Measurements from ENCODE around the gene STXBP2.

The STXBP2 gene

DNA sequence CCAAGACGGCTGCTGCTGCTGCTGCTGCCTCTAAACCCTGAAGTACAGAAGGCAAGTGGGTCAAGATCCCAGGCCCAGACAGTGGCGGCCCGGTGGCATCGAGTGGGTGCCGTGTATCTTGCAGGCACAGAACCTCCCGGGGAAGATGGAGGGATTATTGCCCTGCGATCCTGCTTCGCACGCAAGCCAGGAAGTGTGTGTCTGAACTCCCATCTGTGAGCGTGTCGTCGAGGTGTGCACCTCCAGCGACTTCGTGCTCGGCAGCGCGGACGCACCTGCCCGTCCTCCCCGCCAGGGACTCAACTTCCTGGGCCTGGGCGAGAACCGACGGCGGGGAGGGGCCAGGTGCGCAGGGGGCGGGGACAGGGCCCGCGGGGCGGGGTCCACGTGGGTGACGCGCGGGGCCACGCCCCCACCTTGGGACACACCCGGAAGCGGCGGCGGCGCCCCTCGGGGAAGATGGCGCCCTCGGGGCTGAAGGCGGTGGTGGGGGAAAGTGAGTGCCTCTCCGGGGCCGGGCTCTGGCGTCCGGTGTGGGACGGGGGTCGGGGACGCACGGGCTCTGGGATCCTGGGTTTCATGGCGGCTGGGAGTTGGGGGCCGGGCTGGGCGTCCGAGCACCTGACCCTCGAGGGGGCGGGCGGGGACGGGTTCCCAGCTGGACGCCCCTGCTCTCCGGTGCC is at the start of gene STXBP2:
Gene STXBP2, plus strand, starts transcription at position 420 of the 683 bp plus-strand sequence. Its CDS starts 40 bp downstream, at position 460.
- peak; percentile 94 for DNase-seq (ENCODE audit: low read depth in 2 of 2)

DNA sequence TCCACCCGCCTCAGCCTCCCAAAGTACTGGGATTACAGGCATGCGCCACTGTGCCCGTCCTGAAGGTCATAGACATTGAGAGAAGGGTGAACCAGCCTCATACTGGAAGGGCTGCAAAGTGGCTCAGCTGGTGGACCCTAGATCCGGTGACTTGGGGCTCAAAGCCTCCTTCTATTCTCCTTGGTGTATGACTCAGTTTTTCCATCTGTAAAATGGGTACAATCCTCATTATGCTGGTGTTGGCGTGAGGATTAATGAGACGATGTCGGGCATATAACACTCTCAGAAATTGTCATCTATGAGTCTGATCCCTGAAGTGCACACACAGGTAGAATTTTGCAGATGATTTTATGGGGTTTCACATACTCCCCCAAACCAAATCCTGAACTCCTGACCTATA is 47.1 kb upstream of the STXBP2 start:
- no peak for DNase-seq (ENCODE audit: low read depth in 2 of 2)

DNA sequence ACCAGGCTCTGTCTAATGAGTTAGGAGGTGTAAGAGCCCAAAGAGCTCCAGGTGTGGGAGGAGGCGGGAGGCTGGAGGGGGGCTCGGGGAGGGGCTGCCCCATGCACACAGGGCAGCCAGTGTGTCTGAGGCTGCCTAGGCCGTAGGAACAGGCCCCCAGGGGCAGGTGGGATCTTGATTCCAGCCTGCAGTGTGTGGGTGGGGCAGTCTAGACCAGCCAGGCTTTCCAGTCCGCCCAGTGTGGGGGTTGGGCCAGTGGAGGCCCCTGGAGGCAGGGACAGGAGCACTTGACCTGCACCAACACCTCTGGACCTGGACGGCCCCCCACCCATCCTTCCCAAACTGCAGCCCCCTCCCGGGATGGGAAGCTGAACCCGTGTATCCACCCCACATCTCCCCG is 46.7 kb upstream of the STXBP2 start:
- DNase-seq (ENCODE audit: low read depth in 2 of 2), result no peak

DNA sequence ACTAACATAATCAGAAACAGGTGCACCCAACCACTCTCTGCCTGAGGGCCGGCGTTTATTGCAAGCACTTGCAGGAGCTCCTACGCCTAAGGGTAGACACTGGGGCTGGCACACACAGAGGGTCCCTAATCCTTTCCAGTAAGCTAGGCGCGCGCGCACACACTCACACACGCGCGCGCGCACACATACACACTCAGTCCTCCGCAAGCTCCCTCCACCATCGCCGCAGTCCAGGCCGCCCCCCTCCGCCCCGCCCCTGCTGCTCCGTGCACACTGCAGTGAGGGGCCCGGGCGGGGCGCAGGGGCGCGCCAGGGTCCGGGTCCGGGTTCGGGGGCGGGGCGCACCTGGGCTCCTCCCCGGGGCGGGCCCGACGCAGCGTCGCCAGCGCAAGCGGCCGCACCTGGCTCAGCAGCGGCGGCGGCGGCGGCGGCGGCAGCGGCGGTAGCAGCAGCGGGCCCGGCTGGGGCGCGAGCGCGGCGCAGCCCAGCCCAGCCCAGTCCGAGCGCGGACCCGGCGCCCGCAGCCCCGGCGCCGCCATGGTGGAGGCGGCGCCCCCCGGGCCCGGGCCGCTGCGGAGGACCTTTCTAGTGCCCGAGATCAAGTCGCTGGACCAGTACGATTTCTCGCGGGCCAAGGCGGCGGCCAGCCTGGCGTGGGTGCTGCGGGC is 41.3 kb upstream of the STXBP2 start, which contains the start of gene CAMSAP3:
Gene CAMSAP3, plus strand, starts transcription at position 398 of the 668 bp plus-strand sequence. Its CDS starts 140 bp downstream, at position 538.
- DNase-seq (ENCODE audit: low read depth in 2 of 2), result peak; percentile 21 to 51

DNA sequence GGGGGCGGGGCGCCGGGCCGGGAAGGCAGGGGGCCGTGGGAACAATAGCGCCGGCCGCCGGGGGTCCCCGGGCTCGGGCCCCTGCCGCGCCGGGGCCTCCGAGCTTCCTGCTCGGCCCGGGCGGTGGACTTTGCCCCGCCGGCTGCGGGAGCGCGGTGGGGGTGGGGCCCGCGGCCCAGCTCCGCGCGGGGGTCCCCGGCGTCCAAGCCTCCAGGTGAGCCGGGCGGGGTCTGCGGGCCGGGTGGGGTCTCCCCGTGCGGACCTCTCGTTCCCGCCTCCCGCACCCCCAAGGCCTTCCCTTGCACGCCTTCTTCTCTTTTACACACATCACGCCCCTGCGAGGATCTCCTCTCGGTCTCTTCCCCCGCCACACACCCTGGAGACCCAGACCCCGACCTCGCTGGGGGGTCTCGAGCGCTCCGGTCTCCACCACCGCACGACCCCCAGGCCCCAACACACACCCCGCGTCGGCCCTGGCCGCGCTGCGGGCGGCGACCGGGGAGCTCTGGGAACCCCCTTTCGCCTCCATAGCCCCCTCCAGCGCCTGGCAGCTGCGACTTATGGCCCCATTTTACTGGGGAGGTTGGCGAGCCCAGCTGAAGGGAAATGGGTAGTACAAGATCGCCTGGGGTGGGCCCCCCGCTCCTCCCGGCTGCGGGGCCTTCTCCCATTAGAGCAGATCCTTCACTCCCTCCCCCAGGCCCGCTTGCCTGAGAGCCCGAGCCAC is 40.5 kb upstream of the STXBP2 start:
- no peak for DNase-seq (ENCODE audit: low read depth in 2 of 2)

GRCh38 chr19:7597689-7598088 is 39.2 kb upstream of the STXBP2 start:
- DNase-seq (ENCODE audit: low read depth in 2 of 2), result no peak

DNA sequence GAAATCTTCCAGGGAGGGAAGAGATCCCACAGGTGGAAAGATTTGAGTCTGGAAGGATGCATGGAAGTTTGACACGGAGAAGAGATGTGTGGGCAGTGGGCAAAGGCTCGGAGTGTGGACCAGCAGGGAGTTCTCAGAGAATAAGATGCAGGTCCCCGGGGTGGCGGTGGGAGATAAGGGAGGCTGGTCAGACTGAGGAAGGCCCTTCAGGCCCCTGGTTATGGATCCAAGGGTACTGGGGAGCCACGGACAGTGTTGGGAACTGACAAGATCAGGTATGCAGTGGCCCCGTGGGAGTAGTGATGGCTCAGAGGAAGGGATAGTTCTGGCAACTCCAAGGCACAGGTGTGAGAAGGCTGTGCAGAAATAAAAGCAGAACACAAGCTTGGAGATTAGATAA is 38.7 kb upstream of the STXBP2 start:
- no peak for DNase-seq (ENCODE audit: low read depth in 2 of 2)

DNA sequence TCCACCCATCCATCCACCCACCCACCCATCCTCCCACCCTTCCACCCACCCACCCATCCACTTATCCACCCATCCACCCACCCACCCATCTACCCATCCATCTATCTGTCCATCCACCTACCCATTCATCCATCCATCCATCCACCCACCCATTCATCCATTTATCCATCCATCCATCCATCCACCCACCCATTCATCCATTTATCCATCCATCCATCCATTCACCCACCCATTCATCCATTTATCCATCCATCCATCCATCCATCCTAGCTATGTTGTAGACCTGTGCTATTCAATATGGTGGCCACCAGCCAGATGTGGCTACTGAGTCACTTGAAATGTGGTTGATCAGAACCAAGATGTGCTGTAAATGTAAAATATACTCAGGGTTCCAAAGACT is 36.2 kb upstream of the STXBP2 start:
- no peak for DNase-seq (ENCODE audit: low read depth in 2 of 2)

- DNase-seq (ENCODE audit: low read depth in 2 of 2), result no peak
Measured at GRCh38 chr19:7602240-7602934, 34.5 kb upstream of the STXBP2 start.

- no peak for DNase-seq (ENCODE audit: low read depth in 2 of 2)
Measured at GRCh38 chr19:7602935-7603497, 33.9 kb upstream of the STXBP2 start.

- DNase-seq (ENCODE audit: low read depth in 2 of 2), result no peak
Measured at GRCh38 chr19:7603919-7604318, 33.0 kb upstream of the STXBP2 start.

- DNase-seq (ENCODE audit: low read depth in 2 of 2), result no peak
Measured at GRCh38 chr19:7605490-7606222, 31.3 kb upstream of the STXBP2 start.

DNA sequence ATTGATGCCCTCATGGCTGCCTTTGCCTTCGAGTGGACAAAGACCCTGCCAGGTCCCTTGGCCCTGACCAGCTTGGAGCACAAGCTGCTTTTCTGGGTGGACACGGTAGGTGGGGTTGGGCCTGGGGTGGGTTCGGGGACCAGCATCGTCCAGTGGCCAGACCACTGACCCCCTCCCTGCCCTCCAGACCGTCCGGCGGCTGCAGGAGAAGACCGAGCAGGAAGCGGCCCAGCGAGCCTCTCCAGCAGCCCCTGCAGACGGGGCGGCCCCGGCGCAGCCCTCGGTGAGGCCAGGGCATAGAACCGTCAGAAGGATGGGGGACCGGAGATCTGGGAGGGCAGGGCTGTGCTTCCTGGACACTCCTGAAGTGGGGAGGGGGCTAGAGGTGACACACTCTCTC is 30.6 kb upstream of the STXBP2 start:
- DNase-seq (ENCODE audit: low read depth in 2 of 2), result no peak

DNA sequence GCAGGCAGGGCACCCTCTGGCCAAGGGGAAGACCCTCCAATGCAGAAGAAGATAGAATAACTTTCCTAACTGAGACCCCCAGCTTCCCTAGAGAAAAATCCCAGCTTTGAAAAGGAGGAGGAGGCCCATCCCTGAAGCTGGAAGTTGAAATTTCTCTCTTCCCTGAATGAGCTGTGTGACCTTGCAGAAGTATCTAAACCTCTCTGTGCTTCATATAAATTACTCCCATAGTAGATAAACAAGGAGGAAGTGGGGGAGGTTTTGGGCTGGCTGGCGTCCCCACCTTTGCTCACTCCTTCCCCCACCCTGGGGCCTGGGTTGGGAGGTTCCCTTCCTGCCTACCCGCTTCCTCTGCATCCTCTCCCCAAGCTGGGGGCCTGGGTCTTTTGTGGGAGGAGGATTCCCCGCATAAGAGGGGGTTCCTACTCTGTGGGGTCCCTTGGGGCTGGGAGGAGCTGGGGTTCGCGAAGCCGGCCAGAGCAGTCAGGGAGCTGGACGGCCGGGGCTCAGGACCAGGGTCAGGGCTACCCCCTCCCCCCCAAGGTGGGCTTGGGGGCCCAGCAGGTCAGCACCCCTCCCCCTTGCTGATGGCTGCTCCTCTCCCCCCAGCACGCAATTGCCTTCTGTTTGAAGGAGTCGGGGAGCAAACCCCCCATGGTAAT is 29.6 kb upstream of the STXBP2 start:
- no peak for DNase-seq (ENCODE audit: low read depth in 2 of 2)

GRCh38 chr19:7607874-7608560 is 28.9 kb upstream of the STXBP2 start:
- no peak for DNase-seq (ENCODE audit: low read depth in 2 of 2)

DNA sequence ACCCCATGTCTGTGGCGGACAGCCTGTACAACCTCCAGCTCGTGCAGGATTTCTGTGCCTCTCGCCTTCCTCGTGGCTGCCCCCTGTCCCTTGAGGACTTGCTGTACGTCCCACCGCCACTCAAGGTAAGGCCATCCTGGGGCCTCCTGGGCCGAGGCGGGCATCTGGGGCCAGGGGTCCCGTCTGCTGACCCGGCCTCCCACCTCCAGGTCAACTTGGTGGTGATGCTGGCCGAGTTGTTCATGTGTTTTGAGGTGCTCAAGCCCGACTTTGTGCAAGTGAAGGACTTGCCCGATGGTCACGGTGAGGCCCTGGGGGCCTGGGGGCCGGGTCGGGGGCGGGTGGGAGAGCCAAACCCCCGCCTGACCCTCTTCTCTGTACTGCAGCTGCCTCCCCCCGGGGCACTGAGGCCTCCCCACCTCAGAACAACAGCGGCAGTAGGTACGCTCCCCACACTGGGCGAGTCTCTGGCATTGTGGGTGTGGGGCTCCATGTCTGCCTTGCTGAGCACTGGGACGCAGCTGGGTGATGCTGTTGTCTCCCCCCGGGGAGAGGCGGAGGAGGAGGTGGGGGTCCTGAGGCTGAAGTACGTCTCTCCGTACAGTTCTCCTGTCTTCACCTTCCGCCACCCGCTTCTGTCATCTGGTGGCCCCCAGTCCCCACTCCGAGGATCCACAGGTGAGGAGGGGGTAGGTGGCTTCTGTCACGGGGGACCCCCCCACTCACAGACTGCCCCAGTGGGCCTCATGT is 26.2 kb upstream of the STXBP2 start:
- no peak for DNase-seq (ENCODE audit: low read depth in 2 of 2)

GRCh38 chr19:7611541-7612279 is 25.2 kb upstream of the STXBP2 start:
- no peak for DNase-seq (ENCODE audit: low read depth in 2 of 2)
